ENCODE measurements around the gene OR6J1. TPM values are rescaled to one million over a fixed set of nuclear protein-coding genes. Genes with fewer than 3 reads are reported as not detected.
A peak's percentile ranks its signal among the peaks of the same experiment; 100 is the strongest.
"Not testable (repeated sequence)": the region's sequence is repeated elsewhere in the genome, so short reads cannot be mapped to it uniquely, and the experiment has no call there.

Gene OR6J1
- polyA plus RNA-seq, 1 of the 3 experiments (the other 2 are of a cell fraction): not detected

DNA sequence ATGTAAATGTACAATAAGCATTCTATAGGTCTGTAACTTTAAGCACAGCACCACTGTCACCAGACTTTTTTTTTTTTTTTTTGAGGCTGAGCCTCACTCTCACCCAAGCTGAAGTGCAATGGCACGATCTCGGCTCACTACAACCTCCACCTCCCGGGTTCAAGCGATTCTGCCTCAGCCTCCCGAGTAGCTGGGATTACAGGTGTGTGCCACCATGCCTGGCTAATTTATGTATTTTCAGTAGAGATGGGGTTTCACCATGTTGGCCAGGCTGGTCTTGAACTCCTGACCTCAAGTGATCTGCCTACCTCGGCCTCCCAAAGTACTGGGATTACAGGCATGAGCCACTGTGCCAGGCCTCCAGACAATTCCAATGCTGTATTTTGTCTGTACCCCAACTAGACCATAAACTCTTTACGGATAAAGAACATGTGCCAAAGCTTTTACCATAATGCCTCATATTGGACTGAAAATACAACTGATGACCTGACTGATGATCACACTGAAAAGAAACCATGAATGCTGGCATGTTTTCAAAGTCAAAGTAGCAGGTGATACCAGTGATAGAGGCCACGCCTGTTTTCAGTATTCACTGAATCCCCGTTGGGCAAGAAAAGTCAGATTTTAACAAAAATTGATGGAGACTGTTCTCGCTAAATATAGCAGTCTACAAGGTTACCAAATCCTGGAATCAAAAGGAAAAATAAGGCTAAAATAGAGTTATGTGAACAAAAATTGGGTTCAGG is 56.3 kb downstream of the OR6J1 start:
- H3K9me3 ChIP-seq; H4K20me1 ChIP-seq (ENCODE audit: insufficient read depth); H3F3A ChIP-seq (replicated peaks; ENCODE audit: insufficient read depth); H3K9me2 ChIP-seq; POLR2A ChIA-PET; H3K27me3 ChIP-seq (ENCODE audit: insufficient read depth); DNase-seq; H2AFZ ChIP-seq (ENCODE audit: low read depth): not testable (repeated sequence)
- Histone ChIP-seq H3K4me1 (ENCODE audit: control insufficient read depth in 1 of 2, insufficient read depth in 2 of 2, low read depth in 1 of 2, low read length in 1 of 2) (peaks cover 9 to 12% of the 10 kb centered on the region in 2 experiments; a peak in 2 of 4 replicates), H3K9ac (peak overlapping the region; percentile 88), H3K36me3 (replicated peaks in 1 of 2; ENCODE audit: control insufficient read depth in 1 of 2, insufficient read depth in 2 of 2, low read length in 1 of 2) (peaks cover 5 to 21% of the 10 kb centered on the region in 2 experiments), H3K27ac (ENCODE audit: low read depth in 2 of 2, low read length in 1 of 2) (peak overlapping the region in 1 of 2 experiments; percentile 93; a peak in 1 of 4 replicates), H3K79me2 (ENCODE audit: insufficient read depth) (peaks cover 62% of the 10 kb centered on the region), H3K4me3 (ENCODE audit: low read depth in 2 of 2, low read length in 1 of 2) (peak overlapping the region; percentile 92 to 99), H3K4me2 (peak overlapping the region; percentile 78)
- CTCF ChIA-PET: interaction anchor here (0.9 to 3.4 kb wide), 3 partner anchors 16 to 65 kb away, joined by 4 to 33 read pairs (median 5); no protein-coding TSS in a partner anchor
- 69% methylated on average over 10 of the region's 10 CpGs for WGBS (ENCODE audit: low lambda C conversion rate)

DNA sequence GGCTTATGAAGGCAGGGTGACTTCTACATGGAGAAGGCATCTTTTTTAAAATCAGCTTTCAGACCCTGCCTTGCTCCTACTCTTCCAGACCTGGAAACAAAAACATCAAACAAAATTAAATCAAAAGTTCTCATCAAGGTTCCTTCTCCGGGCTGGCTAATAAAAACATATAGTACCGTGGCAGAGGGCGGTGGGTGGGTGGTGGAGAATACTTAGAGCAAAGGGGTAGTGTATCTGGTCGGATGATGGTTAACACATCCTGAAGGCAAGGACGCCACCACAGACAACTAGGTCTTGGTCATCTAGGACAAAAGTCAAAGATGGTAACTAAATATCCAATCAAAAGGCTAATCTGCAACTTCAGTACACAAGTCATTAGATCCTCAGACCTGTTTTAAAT is 56.9 kb downstream of the OR6J1 start:
- H3K4me2 ChIP-seq: peak overlapping the region; percentile 78

More for the DNA sequence above, 56.9 kb downstream of the OR6J1 start:
- ChIA-PET CTCF (interaction anchor here (1.6 to 7.9 kb wide), 2 partner anchors 16 to 30 kb away, joined by 5 to 65 read pairs; no protein-coding TSS in a partner anchor), POLR2A (no interaction called here)
- no peaks in the 10 kb centered on the region for H3K9me2 ChIP-seq
- peak overlapping the region in 1 of 2 experiments; percentile 92; a peak in 2 of 4 replicates for H3K4me3 ChIP-seq (ENCODE audit: low read depth in 2 of 2, low read length in 1 of 2)
- H3K27ac ChIP-seq (ENCODE audit: low read depth in 2 of 2, low read length in 1 of 2): no peak overlapping the region
- peaks cover 68% of the 10 kb centered on the region for H3K79me2 ChIP-seq (ENCODE audit: insufficient read depth)
- WGBS (ENCODE audit: low lambda C conversion rate): 98% methylated on average over 5 of the region's 5 CpGs
- peaks cover 4% of the 10 kb centered on the region for H4K20me1 ChIP-seq (ENCODE audit: insufficient read depth)
- peaks cover 9 to 12% of the 10 kb centered on the region in 2 experiments; a peak in 2 of 4 replicates for H3K4me1 ChIP-seq (ENCODE audit: control insufficient read depth in 1 of 2, insufficient read depth in 2 of 2, low read depth in 1 of 2, low read length in 1 of 2)
- H3K36me3 ChIP-seq (replicated peaks in 1 of 2; ENCODE audit: control insufficient read depth in 1 of 2, insufficient read depth in 2 of 2, low read length in 1 of 2): peaks cover 5 to 21% of the 10 kb centered on the region in 2 experiments
- peaks cover 8% of the 10 kb centered on the region for H3F3A ChIP-seq (replicated peaks; ENCODE audit: insufficient read depth)
- no peak for DNase-seq
- no peak for TF ChIP-seq SIN3A (IDR thresholded peaks at IDR 0.05; ENCODE audit: borderline replicate concordance, low read depth, low read length)
- no peak for TF ChIP-seq ELF1 (IDR thresholded peaks at IDR 0.05)
- TF ChIP-seq, protein P1, sequence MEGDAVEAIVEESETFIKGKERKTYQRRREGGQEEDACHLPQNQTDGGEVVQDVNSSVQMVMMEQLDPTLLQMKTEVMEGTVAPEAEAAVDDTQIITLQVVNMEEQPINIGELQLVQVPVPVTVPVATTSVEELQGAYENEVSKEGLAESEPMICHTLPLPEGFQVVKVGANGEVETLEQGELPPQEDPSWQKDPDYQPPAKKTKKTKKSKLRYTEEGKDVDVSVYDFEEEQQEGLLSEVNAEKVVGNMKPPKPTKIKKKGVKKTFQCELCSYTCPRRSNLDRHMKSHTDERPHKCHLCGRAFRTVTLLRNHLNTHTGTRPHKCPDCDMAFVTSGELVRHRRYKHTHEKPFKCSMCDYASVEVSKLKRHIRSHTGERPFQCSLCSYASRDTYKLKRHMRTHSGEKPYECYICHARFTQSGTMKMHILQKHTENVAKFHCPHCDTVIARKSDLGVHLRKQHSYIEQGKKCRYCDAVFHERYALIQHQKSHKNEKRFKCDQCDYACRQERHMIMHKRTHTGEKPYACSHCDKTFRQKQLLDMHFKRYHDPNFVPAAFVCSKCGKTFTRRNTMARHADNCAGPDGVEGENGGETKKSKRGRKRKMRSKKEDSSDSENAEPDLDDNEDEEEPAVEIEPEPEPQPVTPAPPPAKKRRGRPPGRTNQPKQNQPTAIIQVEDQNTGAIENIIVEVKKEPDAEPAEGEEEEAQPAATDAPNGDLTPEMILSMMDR (IDR thresholded peaks at IDR 0.05): no peak
- TF ChIP-seq SMC3 (IDR thresholded peaks at IDR 0.05; ENCODE audit: low read depth, low read length): no peak
- TF ChIP-seq GABPA (IDR thresholded peaks at IDR 0.05; ENCODE audit: low read depth): no peak
- TF ChIP-seq FOXJ3 (CRISPR knock-in tag; IDR thresholded peaks at IDR 0.05): no peak
- TF ChIP-seq, protein P2, sequence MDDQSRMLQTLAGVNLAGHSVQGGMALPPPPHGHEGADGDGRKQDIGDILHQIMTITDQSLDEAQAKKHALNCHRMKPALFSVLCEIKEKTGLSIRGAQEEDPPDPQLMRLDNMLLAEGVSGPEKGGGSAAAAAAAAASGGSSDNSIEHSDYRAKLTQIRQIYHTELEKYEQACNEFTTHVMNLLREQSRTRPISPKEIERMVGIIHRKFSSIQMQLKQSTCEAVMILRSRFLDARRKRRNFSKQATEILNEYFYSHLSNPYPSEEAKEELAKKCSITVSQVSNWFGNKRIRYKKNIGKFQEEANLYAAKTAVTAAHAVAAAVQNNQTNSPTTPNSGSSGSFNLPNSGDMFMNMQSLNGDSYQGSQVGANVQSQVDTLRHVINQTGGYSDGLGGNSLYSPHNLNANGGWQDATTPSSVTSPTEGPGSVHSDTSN (IDR thresholded peaks at IDR 0.05): no peak
- TF ChIP-seq RCOR1 (IDR thresholded peaks at IDR 0.05; ENCODE audit: low read length): no peak
- TF ChIP-seq FOXM1 (IDR thresholded peaks at IDR 0.05; ENCODE audit: low read depth): no peak
- TF ChIP-seq MEF2A (IDR thresholded peaks at IDR 0.05; ENCODE audit: borderline replicate concordance, low read depth): no peak
- TF ChIP-seq, protein P3, sequence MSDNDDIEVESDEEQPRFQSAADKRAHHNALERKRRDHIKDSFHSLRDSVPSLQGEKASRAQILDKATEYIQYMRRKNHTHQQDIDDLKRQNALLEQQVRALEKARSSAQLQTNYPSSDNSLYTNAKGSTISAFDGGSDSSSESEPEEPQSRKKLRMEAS (IDR thresholded peaks at IDR 0.05; ENCODE audit: low read depth): no peak
- no peak for TF ChIP-seq TAF1 (IDR thresholded peaks at IDR 0.05; ENCODE audit: borderline replicate concordance, low read depth, low read length)
- no peak for TF ChIP-seq CHD2 (IDR thresholded peaks at IDR 0.05; ENCODE audit: low read length, partially characterized antibody)
- TF ChIP-seq, protein P4, sequence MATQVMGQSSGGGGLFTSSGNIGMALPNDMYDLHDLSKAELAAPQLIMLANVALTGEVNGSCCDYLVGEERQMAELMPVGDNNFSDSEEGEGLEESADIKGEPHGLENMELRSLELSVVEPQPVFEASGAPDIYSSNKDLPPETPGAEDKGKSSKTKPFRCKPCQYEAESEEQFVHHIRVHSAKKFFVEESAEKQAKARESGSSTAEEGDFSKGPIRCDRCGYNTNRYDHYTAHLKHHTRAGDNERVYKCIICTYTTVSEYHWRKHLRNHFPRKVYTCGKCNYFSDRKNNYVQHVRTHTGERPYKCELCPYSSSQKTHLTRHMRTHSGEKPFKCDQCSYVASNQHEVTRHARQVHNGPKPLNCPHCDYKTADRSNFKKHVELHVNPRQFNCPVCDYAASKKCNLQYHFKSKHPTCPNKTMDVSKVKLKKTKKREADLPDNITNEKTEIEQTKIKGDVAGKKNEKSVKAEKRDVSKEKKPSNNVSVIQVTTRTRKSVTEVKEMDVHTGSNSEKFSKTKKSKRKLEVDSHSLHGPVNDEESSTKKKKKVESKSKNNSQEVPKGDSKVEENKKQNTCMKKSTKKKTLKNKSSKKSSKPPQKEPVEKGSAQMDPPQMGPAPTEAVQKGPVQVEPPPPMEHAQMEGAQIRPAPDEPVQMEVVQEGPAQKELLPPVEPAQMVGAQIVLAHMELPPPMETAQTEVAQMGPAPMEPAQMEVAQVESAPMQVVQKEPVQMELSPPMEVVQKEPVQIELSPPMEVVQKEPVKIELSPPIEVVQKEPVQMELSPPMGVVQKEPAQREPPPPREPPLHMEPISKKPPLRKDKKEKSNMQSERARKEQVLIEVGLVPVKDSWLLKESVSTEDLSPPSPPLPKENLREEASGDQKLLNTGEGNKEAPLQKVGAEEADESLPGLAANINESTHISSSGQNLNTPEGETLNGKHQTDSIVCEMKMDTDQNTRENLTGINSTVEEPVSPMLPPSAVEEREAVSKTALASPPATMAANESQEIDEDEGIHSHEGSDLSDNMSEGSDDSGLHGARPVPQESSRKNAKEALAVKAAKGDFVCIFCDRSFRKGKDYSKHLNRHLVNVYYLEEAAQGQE (IDR thresholded peaks at IDR 0.05; ENCODE audit: low read depth, low read length): no peak
- no peak for TF ChIP-seq RAD21 (IDR thresholded peaks at IDR 0.05; ENCODE audit: low read length)
- TF ChIP-seq MXI1 (IDR thresholded peaks at IDR 0.05; ENCODE audit: low read depth, low read length): no peak
- TF ChIP-seq, protein P5, sequence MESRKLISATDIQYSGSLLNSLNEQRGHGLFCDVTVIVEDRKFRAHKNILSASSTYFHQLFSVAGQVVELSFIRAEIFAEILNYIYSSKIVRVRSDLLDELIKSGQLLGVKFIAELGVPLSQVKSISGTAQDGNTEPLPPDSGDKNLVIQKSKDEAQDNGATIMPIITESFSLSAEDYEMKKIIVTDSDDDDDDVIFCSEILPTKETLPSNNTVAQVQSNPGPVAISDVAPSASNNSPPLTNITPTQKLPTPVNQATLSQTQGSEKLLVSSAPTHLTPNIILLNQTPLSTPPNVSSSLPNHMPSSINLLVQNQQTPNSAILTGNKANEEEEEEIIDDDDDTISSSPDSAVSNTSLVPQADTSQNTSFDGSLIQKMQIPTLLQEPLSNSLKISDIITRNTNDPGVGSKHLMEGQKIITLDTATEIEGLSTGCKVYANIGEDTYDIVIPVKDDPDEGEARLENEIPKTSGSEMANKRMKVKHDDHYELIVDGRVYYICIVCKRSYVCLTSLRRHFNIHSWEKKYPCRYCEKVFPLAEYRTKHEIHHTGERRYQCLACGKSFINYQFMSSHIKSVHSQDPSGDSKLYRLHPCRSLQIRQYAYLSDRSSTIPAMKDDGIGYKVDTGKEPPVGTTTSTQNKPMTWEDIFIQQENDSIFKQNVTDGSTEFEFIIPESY (IDR thresholded peaks at IDR 0.05; ENCODE audit: borderline replicate concordance, low read depth): no peak
- 0 out of 2 replicates have a peak, but pooled peaks cover 4% of the 10 kb centered on the region for H3K27me3 ChIP-seq (ENCODE audit: insufficient read depth)
- H3K9ac ChIP-seq: no peak overlapping the region
- H2AFZ ChIP-seq (ENCODE audit: low read depth): no peak overlapping the region
- no peaks in the 10 kb centered on the region for H3K9me3 ChIP-seq

Data from SK-N-SH (cell line).